NCI-H1105 (cell line): ENCODE results near the gene CYSRT1.
A peak's percentile ranks its signal among the peaks of the same experiment; 100 is the strongest.

Experiments
- DNase-seq: peaks from one replicate; lab custom pipeline; 2025; lab: John Stamatoyannopoulos, UW

Gene CYSRT1

DNA sequence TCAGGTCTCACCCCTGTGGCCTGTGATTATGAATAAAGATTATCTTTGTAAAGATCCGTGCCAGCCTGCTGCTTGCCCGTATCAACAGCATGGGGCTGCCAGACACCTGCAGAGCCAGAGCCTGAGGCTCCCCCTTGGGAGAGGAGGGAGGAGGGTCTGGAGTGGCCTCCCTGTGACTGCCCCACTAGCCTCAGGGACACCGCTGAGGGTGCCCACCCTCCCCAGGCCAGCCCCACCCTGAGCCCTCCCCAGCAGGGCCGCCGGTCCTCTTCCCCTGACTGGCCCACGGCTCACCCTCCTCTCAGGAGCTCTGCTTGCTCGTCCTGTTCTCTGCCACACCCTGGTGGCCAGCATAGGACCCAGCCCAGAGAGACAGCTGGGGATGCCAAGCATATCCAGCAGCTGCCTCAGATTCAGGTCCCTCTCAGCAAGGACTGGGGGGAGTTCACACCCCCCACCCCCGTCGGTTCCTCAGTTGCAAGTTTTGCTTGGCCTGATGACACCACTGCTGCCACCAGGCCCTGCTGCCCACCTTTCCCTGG, 34.6 kb upstream of the CYSRT1 start:
- no peak for DNase-seq

DNA sequence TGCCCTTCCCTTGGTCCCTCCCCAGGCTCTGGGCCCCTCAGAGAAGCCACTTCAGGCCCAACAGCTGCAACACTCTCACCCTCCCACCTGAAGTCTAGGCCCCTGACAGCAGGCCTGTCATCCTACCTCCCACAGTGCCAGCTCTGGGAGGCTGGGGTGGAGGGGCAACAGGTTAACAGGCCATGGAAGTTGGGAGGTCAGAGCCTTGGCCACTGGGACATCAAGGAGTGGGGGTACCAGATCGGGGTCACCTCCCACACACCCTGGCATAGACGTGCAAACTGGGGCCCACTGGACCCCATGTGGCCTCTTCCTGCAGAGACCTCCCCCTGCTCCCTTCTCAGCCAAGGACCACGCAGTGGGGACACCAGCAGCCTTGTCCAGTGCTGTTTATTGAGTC, 33.7 kb upstream of the CYSRT1 start:
- no peak for DNase-seq

DNA sequence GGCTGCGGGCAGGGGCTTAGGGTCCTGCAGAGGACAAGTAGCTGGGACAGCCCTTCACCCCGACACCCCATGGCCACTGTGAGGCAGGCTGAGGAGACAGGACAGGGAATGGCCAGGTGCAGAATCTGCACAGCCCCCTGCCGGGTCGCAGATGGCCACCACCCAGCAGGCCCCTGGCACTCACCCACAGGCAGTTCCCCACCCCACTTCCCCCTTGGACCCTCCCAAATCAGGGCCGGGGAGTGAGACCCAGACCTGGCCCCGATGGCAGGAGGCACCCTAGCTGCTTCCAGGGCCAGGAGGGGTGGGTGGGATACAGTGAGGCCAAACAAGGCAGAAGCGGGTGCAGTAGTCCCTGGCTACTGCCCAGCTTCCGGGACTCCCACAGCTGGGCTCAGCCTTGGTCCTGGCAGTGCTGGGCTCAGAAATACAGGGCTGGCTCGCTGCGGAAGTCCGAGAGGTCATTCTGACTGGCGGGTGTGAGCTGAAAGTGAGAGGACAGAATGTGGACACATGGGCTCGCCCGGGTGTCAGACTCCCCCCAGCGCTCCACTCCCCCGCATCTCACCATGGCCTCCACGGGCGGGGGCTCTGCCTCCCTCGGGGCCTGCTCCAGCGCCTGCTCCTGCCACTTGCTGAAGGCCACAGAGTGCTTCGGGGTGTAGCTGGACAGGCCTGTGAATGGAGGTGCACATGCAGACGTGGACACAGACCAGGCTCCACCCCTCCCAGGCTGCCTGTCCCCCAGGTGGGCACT, 33.1 kb upstream of the CYSRT1 start:
- no peak for DNase-seq

DNA sequence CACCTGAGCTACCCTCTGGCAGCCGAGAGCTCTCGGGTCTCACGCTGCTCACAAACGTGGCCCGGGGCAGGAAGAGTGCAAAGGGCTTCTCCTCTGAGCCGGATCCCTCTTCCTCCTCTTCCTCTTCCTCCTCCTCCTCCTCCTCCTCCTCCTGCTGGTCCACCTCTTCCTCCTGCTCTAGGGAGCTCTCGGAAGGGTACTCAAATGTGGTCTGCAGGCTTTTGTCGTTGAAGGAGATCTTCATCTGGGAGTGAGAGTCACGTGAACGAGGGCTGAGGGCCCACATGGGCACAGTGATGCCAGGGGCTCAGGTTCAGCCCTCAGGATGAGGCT, 32.6 kb upstream of the CYSRT1 start:
- no peak for DNase-seq

DNA sequence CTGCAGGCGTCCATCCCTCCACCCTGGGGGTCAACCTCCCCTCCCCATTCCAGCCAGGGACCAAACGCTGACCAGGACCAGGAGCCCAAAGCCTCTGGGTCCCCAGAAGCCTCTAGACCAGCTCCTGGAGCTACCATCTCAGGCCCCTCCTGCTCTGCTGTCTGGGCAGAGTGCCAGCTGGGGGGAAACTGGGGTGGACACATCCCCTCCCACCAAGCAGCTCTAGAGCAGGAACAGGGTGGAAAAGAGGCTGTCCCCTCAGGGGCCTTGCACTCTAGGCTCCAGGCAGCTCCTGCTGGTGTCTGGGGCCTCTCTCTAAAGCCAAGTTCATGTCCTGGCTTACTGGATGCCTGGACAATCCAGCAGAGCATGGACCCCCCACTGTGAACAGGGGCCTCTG, 32.1 kb upstream of the CYSRT1 start:
- no peak for DNase-seq

DNA sequence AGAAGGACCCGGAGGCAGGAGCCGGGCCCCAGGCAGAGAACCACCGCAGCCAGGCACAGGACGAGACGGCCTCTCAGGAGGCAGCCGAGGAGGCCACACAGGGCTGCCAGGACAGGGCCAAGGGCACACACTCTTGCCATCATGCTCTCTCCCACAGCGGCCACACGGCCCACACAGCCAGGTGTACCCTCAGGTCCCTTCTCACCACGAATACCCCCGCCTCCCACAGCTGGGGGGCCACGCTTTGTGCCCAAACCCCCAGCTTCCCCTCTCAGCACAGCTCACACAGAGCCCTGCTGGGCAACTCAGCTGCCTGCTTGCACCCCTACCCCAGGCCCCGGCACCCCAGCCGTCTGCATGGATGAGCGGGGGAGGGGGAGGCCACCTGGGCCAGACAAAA, 31.2 kb upstream of the CYSRT1 start:
- no peak for DNase-seq

DNA sequence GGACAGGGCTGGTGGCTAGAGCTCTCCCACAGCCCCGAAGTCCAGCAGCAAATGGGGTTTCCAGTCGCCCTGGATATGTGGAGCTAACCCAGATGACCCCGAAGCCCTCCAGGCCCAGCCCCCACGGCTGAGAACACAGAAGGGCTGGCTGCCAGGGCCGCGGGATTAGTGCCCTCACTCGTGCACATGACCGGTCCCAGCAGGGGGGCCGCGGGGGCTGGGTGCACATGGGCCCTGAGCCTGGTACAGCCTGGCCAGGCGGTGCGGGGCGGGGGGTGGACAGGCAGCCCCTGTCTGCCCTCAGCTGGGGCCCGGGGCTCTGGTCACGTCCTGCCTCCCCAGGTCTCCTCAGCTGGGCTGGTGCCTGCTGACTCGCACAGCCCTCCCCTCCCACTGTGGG, 30.6 kb upstream of the CYSRT1 start:
- no peak for DNase-seq

DNA sequence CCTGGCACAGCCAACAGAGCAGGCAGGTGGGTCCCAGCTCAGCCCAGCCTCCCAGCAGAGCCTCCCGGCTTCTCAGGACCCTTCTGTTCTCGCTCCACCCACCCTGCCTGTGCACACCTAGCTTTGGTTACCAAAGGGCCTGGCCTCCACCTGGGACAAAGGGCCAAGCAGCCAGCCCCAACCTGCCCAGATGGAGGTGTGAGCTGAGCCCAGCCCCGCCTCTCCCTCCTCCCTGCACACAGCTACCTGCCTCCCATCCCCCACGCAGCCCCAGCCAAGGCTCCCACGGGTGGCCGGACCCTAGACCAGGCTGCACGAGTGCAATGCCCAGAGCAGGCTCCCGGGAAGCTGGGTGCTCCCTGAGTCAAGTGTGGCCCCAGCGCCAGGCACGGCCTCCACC, 30.1 kb upstream of the CYSRT1 start:
- DNase-seq: peak; percentile 73

GRCh38 chr9:137195525-137196220, 29.3 kb upstream of the CYSRT1 start:
- peak; percentile 96 for DNase-seq

- no peak for DNase-seq
These were observed 26.7 kb upstream of the CYSRT1 start for GRCh38 chr9:137198051-137198901.

- DNase-seq: no peak
These were observed 26.1 kb upstream of the CYSRT1 start for GRCh38 chr9:137198902-137199283.

- DNase-seq: no peak
These were observed 25.4 kb upstream of the CYSRT1 start for GRCh38 chr9:137199411-137200121.

DNA sequence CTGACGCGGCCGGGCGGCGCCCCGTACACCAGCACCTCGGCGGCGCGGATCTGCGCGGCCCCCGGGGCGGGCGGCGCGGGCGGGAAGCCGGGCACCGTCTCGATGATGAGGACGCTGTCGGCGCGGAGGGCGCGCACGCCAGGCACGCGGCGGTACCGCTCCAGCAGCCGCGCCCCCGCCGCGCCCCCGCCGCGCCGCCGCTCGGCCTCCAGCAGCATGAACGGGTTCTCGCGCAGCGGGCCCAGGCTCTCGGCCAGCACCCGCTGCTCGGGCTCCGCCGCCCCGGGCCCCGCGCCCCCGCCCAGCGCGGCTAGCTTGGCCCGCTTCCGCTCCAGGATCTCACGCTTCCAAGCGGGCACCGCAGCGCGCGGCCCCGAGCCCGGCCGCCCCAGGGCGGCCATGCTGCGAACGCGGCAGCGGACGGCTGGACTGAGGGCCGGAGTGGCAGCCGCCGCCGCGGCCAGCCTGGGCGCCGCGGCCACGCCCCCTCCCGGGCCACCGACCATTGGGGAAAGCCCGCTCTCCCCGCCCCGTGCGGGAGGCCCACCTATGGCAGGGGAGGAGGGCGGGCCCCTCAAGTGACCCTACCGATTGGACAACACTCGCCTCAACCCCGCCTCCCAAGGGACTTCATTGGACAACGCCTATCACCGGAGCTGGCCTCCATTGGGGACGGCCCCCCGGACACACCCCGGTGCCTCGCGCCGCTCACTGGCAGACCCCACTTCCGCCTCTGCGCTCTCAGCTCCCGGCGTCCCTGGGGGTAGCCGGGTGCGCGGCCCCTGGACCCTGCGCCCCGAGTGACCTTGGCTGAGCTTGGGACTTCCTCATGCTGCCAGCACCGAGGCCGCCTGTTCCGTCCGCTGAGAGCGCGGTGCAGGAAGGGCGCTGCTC, 24.4 kb upstream of the CYSRT1 start, which contains the start of gene TPRN:
Gene TPRN (minus strand): TSS at position 431 of the 894 bp plus-strand sequence. CDS start 30 bp downstream, at position 401.
- DNase-seq: peak; percentile 98

- no peak for DNase-seq
These were observed 23.6 kb upstream of the CYSRT1 start for GRCh38 chr9:137201205-137201868.

GRCh38 chr9:137202966-137203365, 22.0 kb upstream of the CYSRT1 start:
- DNase-seq: no peak

- DNase-seq: no peak
These were observed 20.2 kb upstream of the CYSRT1 start for GRCh38 chr9:137204731-137205125.

GRCh38 chr9:137205126-137206069, 19.6 kb upstream of the CYSRT1 start, which contains the start of the genes NDOR1 and TMEM203:
TSS of gene NDOR1 (plus strand) at chr9:137205700. CDS start at chr9:137205778, 78 bp downstream.
TSS of gene TMEM203 (minus strand) at chr9:137205648. CDS start at chr9:137205414, 234 bp downstream.
- peak; percentile 69 for DNase-seq

DNA sequence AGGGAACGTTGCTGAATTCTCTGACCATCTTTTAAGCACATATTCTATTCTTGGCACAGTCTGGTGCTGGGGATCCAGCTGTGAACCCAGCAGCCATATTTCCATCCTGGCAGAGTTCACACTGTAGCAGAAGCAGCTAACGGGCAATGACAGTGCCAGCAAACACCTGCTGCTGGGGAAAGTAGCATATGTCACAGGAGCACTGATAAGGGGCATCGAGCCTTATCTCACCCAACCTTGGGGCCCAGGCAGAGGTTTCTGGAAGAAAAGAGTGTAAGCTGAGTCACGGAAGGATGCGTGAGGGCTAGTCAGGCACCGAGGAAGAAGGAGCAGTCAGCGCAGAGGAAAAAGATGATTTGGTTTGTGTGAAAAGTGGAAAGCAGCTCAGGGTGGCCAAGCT, 18.4 kb upstream of the CYSRT1 start:
- no peak for DNase-seq

DNA sequence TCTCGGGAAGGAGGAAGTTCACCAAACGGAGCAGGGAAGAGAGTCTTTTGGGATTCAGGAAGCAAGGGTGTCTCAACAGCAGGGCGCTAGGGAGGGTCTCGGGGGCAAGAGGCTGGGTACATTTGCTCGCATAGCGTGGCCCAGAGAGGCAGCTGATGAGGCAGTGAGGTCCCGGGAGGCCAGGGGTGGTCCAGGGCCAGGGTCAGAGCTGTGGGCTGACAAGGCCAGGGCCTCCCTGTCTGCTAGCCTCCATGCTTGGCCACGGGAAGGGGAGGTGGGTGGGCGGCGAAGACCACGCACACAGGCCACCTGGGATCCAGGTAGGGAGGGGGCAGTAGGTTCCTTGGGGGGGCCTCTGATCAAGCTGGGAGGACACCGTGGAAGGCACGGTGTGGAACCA, 13.4 kb upstream of the CYSRT1 start:
- DNase-seq: no peak
